Subcutaneous abdominal adipose tissue (tissue), 5 donors: ENCODE data around the gene MCC.
A peak's percentile ranks its signal among the peaks of the same experiment; 100 is the strongest.
"Not testable (repeated sequence)": the region's sequence is repeated elsewhere in the genome, so short reads cannot be mapped to it uniquely, and the experiment has no call there.

ENCODE experiments used
- H3K27ac ChIP-seq: one replicate; pipeline ENCODE4 v1.7.0; 2013; ENCODE audit warnings: low read depth, mild to moderate bottlenecking, inconsistent platforms, low read length, moderate library complexity
- H3K27me3 ChIP-seq, 5 donors: one replicate each; pipeline ENCODE4 v1.7.0; 2013; ENCODE audit warnings: low read length in 5 of 5, inconsistent platforms in 1 of 5; ENCODE audit not compliant: control insufficient read depth in 5 of 5, insufficient read depth in 4 of 5
- H3K36me3 ChIP-seq, 5 donors: one replicate each; pipeline ENCODE4 v1.7.0; 2013; ENCODE audit warnings: low read length in 5 of 5; ENCODE audit not compliant: control insufficient read depth in 5 of 5, insufficient read depth in 5 of 5
- H3K4me1 ChIP-seq, 5 donors: one replicate each; pipeline ENCODE4 v1.7.0; 2013; ENCODE audit warnings: low read length in 5 of 5, mild to moderate bottlenecking in 3 of 5, moderate library complexity in 1 of 5; ENCODE audit not compliant: control insufficient read depth in 5 of 5, insufficient read depth in 5 of 5
- H3K4me3 ChIP-seq, 5 donors: one replicate each; pipeline ENCODE4 v1.7.0; 2013; ENCODE audit warnings: low read length in 5 of 5, low read depth in 1 of 5
- H3K9ac ChIP-seq, 5 donors: one replicate each; pipeline ENCODE4 v1.7.0; 2013; ENCODE audit warnings: low read length in 5 of 5, mild to moderate bottlenecking in 4 of 5, moderate library complexity in 3 of 5
- H3K9me3 ChIP-seq, 5 donors: one replicate each; pipeline ENCODE4 v1.7.0; 2013; ENCODE audit warnings: low read length in 5 of 5; ENCODE audit not compliant: control insufficient read depth in 5 of 5
- donor health status: healthy.
- donor health status: healthy.
- donor health status: healthy.
- donor health status: healthy.
- donor health status: healthy.

The MCC gene

DNA sequence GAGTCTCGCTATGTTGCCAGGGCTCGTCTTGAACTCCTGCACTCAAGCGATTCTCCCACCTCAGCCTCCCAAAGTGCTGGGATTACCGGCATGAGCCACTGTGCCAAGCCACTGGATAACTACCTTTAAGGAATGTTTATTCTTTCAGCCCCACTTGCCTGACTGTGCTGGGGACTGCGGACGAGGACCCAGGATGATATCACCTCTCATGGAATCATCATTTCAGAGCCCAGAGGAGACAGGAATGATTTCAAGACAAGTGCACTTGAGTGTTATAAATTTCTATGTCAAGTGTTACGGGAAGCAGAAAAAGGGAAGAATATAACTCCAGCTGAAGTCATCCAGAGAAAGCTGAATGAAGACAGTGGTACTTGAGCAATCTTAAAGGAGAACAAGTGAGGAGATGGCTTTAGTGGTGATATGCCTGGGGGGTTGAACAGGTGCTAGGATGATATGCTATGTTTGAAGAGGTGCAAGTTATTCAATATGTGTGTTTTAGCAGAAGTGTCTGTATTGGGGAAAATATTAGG is 402.3 kb downstream of the MCC start:
- Histone ChIP-seq H3K9ac (no peak overlapping the region), H3K9me3 (no peaks in the 10 kb centered on the region), H3K36me3 (peaks cover 0 to 34% (median 23%) of the 10 kb centered on the region in 5 donors), H3K27ac (no peak overlapping the region), H3K27me3 (no peaks in the 10 kb centered on the region), H3K4me1 (peaks cover 0 to 34% (median 26%) of the 10 kb centered on the region in 5 donors), H3K4me3 (no peak overlapping the region)

DNA sequence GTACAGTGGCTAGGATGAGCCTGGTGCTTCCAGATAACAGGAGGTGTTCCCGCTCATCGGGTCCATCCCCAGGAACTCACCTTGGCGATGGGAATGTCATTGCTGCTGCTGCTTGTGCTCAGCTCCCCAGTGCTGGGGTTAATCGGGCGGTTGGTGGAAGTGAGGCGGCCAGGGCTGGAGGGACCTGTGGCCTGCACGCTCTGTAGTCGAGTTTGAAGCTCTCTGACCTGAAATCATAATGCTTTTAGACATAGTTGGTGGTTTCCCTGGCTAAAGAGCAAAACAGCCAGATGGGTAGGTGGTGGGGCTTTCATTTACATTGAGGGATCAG is 403.2 kb downstream of the MCC start:
- H3K36me3 ChIP-seq, result peaks cover 0 to 34% (median 23%) of the 10 kb centered on the region in 5 donors
- no peak overlapping the region for H3K9ac ChIP-seq

DNA sequence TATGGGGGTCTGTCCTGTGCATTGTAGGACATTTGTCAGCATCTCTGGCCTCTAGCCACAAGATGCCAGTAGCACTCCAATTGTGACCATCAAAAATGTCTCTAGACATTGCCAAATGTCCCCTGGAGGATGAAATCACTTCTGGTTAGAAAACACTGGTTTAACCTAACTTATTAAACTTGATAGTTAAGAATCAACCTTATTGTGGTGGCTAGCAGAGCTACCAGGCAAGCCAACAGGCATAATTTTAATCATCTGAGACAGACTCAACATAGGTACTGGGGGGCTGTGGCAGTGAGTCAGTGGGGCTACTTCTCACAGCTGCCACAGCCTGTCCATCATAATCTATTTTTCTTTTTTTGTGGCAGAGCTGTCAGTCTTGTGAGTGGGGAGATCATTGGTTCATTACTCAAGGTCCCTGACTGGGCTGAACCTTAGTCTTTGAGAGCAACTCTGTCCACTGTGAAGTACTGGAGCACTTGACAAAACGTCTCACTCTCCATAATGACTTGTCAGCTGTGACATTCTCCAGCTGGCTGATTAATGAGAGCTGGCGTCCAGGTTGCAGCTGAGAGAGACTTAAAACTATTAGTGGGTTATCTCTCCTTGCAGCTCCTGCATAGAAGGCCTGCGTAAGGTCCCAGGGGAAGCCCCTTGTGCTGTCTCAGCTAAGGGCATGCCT is 403.7 kb downstream of the MCC start:
- H3K4me3 ChIP-seq, result no peak overlapping the region
- no peaks in the 10 kb centered on the region for H3K9me3 ChIP-seq
- H3K36me3 ChIP-seq, result peaks cover 0 to 31% (median 23%) of the 10 kb centered on the region in 5 donors
- no peak overlapping the region for H3K27ac ChIP-seq
- H3K9ac ChIP-seq, result no peak overlapping the region
- no peaks in the 10 kb centered on the region for H3K27me3 ChIP-seq
- H3K4me1 ChIP-seq, result peaks cover 0 to 22% (median 14%) of the 10 kb centered on the region in 5 donors

More for the DNA sequence above, 403.2 kb downstream of the MCC start:
- Histone ChIP-seq H3K9me3 (no peaks in the 10 kb centered on the region), H3K4me3 (no peak overlapping the region), H3K27ac (no peak overlapping the region), H3K4me1 (peaks cover 0 to 27% (median 19%) of the 10 kb centered on the region in 5 donors), H3K27me3 (no peaks in the 10 kb centered on the region)

DNA sequence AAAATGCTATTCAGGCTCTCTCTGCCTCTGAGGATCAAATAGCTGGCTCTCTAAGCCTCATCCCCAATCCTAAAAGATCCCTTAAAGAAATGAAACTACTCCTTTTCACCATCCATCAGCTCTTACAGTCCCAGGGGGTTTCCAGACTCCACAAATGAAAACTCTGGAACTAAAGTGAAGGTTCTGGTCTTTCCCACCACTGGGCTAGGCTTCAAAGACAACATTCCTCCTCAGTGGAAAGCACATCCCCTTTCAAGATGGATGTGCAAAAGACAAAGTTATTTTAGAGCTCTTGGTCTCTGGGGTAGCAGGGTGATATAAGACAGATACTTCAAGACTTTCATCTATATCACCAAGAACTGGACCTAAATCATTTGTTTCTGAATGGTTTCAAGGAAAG is 404.8 kb downstream of the MCC start:
- Histone ChIP-seq H3K4me3 (no peak overlapping the region), H3K9ac (peak overlapping the region in 1 of 5 donors; percentile 47), H3K36me3 (peaks cover 0 to 31% (median 23%) of the 10 kb centered on the region in 5 donors), H3K9me3 (no peaks in the 10 kb centered on the region), H3K4me1 (peaks cover 0 to 22% (median 14%) of the 10 kb centered on the region in 5 donors), H3K27me3 (no peaks in the 10 kb centered on the region), H3K27ac (peak overlapping the region; percentile 38)

DNA sequence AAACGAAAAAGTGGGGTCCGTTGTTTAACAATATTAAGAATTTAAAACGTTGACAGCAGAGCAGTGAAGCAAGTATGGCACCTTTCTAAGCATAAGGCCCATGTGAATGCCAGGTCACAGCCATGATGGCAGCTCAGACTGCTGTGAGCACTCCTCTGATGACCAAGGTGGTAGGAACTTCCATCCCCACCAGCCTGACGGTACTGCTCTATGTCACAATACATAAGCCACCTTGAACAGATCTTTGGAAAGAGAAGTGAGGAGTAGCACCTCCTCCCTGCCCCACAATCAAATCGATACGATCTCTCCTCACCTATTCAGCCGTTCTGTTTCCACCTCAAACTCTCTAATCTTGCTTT is 405.7 kb downstream of the MCC start:
- H3K4me1 ChIP-seq, result peaks cover 0 to 22% (median 14%) of the 10 kb centered on the region in 5 donors
- H3K36me3 ChIP-seq, result peaks cover 0 to 31% (median 23%) of the 10 kb centered on the region in 5 donors
- no peaks in the 10 kb centered on the region for H3K27me3 ChIP-seq
- no peaks in the 10 kb centered on the region for H3K9me3 ChIP-seq
- H3K4me3 ChIP-seq, result no peak overlapping the region
- H3K27ac ChIP-seq, result peak overlapping the region; percentile 38
- peak overlapping the region in 1 of 5 donors; percentile 3 for H3K9ac ChIP-seq

DNA sequence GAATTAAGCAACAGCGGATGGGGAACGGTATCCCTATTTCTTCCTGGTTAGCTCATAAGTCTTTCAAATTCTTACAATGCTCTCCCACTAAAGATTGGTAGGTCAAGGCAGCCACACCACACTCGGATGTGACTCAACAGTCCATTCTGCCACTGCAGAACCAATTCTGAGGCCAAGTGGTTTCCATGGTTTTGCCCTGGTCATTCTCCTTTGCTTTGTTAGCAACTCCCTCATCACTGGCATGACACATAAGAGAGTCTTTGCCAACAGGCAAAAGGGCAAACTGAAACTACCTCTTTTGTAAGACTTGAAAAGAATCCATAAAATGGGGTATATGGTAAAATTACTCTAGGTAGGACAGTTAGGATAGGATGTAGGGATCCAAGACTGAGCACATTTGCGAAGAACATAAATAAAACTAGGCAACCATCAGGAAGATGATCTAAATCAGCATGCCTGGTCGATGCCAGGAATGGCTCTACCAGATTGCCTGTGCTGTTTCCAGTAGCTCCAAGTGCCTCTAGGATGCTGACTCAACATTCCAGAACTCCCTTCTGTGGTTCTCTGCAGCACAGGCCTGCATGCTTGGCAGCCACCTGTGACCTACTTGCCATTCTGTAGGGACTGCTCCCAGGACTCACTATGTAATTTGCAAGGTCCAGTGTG is 406.2 kb downstream of the MCC start:
- no peaks in the 10 kb centered on the region for H3K27me3 ChIP-seq
- H3K9ac ChIP-seq, result no peak overlapping the region
- peaks cover 0 to 22% (median 14%) of the 10 kb centered on the region in 5 donors for H3K4me1 ChIP-seq
- peak overlapping the region; percentile 38 for H3K27ac ChIP-seq
- no peaks in the 10 kb centered on the region for H3K9me3 ChIP-seq
- no peak overlapping the region for H3K4me3 ChIP-seq
- peaks cover 0 to 31% (median 23%) of the 10 kb centered on the region in 5 donors for H3K36me3 ChIP-seq

DNA sequence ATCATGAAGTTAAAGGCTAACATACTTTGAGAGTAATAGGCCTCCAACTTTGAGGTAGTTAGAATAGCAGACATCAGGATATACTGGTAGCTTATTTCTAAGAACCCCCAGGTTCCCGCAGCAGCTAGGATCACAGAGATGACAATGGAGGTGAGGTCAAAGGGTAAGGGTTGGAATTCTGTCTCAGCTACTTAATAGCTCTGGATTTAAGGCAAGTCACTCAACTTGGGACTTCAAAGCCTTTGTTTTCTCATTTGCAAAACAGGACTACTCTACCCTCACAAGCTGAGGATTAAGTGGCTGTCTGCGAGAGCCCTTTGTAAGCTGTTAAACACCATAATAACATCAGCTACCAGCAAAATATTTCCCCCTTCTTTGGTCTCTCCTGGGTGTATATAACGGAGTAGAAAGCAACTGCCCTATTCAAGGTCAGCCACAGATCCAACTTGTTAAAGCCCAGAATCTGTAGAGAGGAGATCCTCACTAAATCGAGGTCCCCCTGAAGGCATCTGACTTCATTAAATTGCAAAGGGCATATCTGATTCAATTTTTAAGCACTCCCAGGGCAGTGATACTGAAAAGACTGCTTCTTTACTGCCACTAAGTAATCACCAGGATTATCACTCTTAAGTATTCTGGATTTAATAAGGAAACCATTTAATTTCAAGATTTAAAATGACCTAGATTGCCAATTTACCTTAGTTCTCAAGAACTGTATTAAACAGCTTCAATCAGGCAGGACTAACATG is 407.0 kb downstream of the MCC start:
- Histone ChIP-seq H3K27me3 (no peaks in the 10 kb centered on the region), H3K36me3 (peaks cover 0 to 27% (median 23%) of the 10 kb centered on the region in 5 donors), H3K4me3 (no peak overlapping the region), H3K27ac (peak overlapping the region; percentile 38), H3K9me3 (no peaks in the 10 kb centered on the region), H3K9ac (no peak overlapping the region), H3K4me1 (peaks cover 0 to 16% (median 10%) of the 10 kb centered on the region in 5 donors)

DNA sequence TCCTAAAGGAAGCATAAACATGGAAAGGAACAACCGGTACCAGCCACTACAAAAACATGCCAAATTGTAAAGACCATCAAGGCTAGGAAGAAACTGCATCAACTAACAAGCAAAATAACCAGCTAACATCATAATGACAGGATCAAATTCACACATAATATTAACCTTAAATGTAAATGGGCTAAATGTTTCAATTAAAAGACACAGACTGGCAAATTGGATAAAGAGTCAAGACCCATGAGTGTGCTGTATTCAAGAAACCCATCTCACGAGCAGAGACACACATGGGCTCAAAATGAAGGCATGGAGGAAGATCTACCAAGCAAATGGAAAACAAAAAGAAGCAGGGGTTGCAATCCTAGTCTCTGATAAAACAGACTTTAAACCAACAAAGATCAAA is 411.6 kb downstream of the MCC start:
- not testable (repeated sequence) for H3K9ac ChIP-seq, H3K9me3 ChIP-seq, H3K27ac ChIP-seq, H3K4me3 ChIP-seq, H3K4me1 ChIP-seq, H3K27me3 ChIP-seq, H3K36me3 ChIP-seq

DNA sequence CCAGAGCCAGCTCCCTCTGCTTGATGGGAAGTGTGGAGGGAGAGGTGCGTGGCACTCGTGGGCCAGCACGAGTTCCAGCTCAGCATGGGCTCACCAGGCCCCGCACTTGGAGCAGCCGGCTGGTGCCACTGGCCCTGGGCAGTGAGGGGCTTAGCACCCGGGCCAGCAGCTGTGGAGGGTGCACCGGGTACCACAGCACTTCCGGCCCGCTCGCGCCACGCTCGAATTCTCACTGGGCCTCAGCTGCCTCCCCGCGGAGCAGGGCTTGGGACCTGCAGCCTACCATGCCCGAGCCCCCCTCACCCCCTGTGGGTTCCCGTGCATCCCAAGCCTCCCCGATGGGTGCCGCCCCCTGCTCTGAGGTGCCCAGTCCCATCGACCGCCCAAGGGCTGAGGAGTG is 413.2 kb downstream of the MCC start:
- no peaks in the 10 kb centered on the region for H3K9me3 ChIP-seq
- H3K36me3 ChIP-seq, result peaks cover 3 to 14% (median 5%) of the 10 kb centered on the region in 5 donors
- H3K27ac ChIP-seq, result no peak overlapping the region
- H3K27me3 ChIP-seq, result no peaks in the 10 kb centered on the region
- H3K9ac ChIP-seq, result no peak overlapping the region
- peaks cover 0 to 11% (median 3%) of the 10 kb centered on the region in 5 donors for H3K4me1 ChIP-seq
- H3K4me3 ChIP-seq, result no peak overlapping the region

DNA sequence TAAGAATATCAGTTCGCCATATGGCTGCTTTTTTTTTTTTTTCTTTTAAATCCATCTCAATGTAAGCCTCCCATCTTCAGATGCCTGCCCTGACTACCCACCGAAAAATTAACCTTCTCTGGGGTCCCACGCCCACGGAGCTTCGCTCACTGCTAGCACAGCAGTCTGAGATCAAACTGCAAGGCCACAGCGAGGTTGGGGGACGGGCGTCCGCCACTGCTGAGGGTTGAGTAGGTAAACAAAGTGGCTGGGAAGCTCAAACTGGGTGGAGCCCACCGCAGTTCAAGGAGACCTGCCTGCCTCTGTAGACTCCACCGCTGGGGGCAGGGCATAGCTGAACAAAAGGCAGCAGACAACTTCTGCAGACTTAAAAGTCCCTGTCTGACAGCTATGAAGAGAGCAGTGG is 414.6 kb downstream of the MCC start:
- not testable (repeated sequence) for H3K9me3 ChIP-seq, H3K9ac ChIP-seq, H3K4me3 ChIP-seq, H3K27me3 ChIP-seq, H3K27ac ChIP-seq
- Histone ChIP-seq H3K36me3 (peaks cover 3 to 14% (median 5%) of the 10 kb centered on the region in 5 donors), H3K4me1 (peaks cover 0 to 11% (median 4%) of the 10 kb centered on the region in 5 donors)
